AG08396 (cell line): ENCODE measurements around the gene HEPN1.
"Not testable (repeated sequence)": the region's sequence is repeated elsewhere in the genome, so short reads cannot be mapped to it uniquely, and the experiment has no call there.

ENCODE experiments used
- DNase-seq: peaks from one replicate; pipeline ENCODE4 v3.0.0; 2012; ENCODE audit warnings: low spot score, mixed read lengths

HEPN1 gene

GRCh38 chr11:124942466-124943253 is 23.6 kb downstream of the HEPN1 start:
- DNase-seq: no peak

- DNase-seq: no peak
Measured at GRCh38 chr11:124943254-124943616, 24.2 kb downstream of the HEPN1 start.

- no peak for DNase-seq
Measured at GRCh38 chr11:124943741-124944140, 24.7 kb downstream of the HEPN1 start.

GRCh38 chr11:124944565-124944964 is 25.5 kb downstream of the HEPN1 start:
- DNase-seq: no peak

- DNase-seq: no peak
Measured at GRCh38 chr11:124945826-124946225, 26.8 kb downstream of the HEPN1 start.

GRCh38 chr11:124946735-124947141 is 27.7 kb downstream of the HEPN1 start:
- DNase-seq: no peak

- no peak for DNase-seq
Measured at GRCh38 chr11:124950601-124951330, 31.7 kb downstream of the HEPN1 start.

GRCh38 chr11:124951341-124951740 is 32.3 kb downstream of the HEPN1 start:
- DNase-seq: no peak

GRCh38 chr11:124953753-124954589 is 34.9 kb downstream of the HEPN1 start, which contains the start of gene CCDC15:
Gene CCDC15, plus strand, starts transcription at chr11:124954202. Its CDS starts 531 bp downstream, at chr11:124954733.
- DNase-seq: peak; percentile 93

GRCh38 chr11:124954590-124954955 is 35.5 kb downstream of the HEPN1 start:
- DNase-seq: no peak

GRCh38 chr11:124955035-124955434 is 36.0 kb downstream of the HEPN1 start:
- DNase-seq: no peak

GRCh38 chr11:124961972-124962609 is 43.0 kb downstream of the HEPN1 start:
- DNase-seq: peak; percentile 63

- not testable (repeated sequence) for DNase-seq
Measured at GRCh38 chr11:124968197-124968596, 49.1 kb downstream of the HEPN1 start.
